NOMO-1 treated with DMSO at 0.1 percent for 48 hours (cell line): ENCODE results near the gene STIMATE.

Source experiments
- DNase-seq: peaks from one replicate; lab custom pipeline; 2025; ENCODE audit not compliant: unreplicated experiment; lab: John Stamatoyannopoulos, UW

Gene STIMATE

DNA sequence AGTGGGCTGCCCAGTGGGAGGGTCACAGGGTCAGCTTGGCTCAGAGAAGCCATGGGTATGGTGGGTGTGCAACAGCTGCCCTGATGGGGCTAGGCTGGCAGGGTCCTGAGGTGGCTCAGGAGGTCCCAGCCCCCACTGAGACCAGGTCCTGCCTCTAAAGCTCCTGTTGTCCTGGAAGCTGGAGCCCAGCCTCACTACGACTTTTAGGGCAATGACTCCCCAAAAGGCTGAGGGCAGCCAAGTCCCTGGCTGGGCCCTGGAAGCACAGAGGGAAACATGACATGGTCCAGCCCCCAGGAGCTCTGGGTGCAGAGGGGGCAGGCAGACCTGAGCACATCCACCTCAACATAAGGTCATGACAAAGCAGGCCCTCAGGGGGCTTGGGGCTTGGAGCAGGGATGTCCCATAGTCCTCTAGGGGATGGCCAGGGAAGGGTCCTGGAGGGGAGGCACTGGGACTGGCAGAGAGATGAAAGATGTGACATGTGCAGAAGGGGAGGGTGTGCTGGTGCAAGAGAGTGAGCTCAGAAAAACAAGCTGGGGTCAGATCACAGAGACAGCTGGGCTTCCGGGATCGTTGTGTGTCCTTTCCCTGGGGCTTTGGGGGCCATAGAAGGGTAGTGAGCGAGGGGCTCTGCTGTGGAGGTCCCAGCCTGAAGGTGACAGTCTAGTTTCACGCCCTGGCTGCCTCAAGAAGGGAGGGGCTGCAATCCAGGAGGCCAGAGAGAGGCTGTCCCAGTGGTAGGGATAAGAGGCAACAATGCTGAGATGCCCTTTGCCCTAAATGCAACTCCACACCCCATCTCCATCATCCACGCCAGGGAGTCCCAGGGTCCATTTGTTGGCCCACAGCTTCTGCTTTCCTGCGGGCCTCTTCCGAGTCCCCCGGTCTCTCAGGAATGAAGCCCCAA lies 103.4 kb downstream of the STIMATE start:
- DNase-seq: no peak

DNA sequence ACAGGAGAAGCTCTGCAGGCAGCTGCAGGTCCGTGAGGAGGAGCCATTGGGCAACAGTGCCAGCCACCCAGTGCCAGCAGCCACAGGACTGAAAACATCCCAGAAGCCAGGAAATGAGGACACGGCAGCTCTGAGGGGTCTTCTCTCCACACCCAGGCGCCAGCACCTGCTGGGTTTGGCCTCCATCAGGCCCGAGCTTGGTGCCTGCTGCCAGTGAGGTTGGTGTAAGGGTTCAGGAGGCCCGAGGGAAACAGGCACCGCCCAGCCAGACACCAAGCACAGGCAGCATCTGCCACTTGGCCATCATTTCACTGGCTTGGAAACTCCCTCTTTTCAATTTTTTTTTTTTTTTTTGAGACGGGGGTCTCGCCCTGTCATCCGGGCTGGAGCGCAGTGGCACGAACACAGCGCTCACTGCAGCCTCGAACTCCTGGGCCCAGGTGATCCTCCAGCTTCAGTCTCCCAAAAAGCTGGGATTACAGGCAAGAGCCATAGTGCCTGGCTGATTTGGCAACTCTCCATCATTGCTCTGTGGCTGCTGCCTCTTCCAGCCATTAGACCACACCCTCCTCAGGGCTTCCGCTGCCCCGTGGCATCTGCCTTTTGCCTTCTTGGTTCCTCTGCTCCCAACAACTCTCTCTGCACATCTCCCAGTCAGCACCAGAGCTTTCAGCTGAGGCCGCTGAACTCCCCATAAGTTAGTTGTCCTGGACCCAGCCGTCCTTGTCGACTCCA lies 104.2 kb downstream of the STIMATE start:
- no peak for DNase-seq

DNA sequence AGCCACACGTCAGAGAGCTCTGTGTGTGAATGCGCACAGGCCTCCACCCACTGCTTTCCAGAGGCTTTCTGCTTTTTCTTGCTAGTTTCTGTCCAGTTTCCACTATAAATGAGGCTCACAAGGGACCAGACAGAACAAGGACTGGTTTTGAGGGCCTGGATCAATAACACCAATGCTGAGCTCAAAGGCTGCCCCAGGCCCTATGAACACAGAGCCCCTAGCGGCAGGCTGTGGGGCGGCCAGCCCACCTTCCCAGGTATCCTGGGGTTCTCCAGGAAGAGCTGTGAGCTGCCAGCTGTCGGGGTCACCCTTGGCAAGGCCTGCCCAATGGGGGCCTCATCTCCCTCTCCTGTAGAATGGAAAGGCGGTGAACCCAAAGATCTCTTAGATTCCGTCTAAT lies 104.9 kb downstream of the STIMATE start:
- no peak for DNase-seq

DNA sequence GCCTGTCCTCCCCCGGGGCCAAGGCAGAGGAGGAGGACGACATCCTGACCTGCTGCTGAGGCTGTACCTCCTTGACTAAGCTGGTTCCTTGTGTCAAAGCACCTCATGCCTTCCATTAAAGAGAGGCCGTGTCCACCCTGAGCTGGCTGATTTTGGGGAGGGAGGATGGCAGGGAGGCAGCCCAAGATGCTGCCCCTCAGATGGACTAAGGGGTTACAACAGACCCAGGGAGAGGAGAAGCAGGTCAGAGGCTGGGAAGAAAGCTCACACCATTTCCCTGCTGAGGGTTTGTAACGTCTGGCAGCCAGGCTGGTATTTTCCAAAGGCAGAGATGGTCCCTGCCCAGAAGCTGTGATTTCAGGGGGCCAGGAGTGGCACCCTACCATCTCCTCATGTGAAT lies 105.4 kb downstream of the STIMATE start:
- DNase-seq: no peak

DNA sequence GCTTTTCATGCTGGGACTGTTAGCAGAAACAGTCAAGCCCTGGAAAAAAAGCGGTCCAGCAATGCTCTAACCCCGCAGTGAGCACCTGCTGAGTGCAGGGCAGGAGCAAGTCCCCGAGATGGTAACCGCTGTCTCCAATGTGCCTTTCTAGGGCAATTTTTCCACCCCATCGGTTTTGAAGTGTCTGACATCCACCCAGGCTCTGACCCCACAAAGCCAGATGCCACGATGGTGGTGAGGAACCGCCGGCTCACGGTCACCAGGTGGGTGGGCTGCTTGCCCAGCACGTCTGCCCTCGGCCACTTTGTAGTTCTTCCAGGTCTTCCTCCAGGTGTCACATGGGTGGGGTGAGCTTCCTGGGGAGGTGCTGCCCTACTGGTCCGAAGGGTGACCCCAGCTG lies 106.0 kb downstream of the STIMATE start:
- no peak for DNase-seq

DNA sequence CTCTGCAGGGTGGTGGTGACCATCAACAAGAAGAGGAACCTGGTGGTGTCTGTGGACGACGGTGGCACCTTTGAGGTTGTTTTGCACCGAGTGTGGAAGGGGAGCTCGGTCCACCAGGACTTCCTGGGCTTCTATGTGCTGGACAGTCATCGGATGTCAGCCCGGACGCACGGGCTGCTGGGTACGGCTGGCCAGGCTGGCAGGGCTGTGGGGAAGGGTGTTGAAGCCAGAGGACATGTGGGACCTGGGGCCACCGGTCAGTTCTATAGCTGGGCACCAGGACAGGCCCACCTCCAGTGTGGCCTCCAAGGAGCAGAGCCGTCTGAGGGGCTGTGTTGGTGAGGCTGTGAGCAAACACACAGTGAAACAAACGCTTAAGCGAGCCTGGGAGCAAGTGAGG lies 106.6 kb downstream of the STIMATE start:
- DNase-seq: no peak

DNA sequence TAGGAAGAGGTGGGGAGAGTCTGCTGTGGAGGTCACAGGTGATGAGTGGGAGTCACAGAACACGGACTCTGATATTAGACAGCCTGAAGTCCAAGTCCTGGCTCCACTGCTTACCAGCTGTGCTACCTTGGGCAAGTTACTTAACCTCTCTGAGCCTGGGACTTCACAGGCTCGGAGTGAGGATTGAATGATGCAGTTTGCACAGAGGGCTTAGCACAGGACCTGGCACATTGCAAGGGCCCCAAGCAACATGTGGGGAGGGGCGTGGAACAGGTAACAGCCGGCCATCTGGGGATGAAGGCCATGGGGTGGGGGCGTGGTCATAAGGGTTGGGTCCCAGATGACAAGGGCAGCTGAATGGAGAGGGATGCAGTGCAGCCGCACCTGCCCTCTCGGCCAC lies 107.0 kb downstream of the STIMATE start:
- no peak for DNase-seq

DNA sequence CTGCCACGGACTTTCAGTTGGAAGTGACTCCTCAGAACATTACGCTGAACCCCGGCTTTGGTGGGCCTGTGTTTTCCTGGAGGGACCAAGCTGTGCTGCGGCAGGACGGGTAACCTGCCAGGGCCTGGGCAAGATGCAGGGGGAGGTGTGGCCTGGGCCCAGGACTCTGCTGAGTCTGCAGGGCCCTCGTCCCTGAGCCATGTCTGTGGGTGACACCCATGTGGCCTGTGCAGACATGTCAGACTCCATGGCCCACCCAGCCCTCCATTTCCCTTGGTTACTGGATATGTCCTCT lies 107.7 kb downstream of the STIMATE start:
- DNase-seq: no peak

DNA sequence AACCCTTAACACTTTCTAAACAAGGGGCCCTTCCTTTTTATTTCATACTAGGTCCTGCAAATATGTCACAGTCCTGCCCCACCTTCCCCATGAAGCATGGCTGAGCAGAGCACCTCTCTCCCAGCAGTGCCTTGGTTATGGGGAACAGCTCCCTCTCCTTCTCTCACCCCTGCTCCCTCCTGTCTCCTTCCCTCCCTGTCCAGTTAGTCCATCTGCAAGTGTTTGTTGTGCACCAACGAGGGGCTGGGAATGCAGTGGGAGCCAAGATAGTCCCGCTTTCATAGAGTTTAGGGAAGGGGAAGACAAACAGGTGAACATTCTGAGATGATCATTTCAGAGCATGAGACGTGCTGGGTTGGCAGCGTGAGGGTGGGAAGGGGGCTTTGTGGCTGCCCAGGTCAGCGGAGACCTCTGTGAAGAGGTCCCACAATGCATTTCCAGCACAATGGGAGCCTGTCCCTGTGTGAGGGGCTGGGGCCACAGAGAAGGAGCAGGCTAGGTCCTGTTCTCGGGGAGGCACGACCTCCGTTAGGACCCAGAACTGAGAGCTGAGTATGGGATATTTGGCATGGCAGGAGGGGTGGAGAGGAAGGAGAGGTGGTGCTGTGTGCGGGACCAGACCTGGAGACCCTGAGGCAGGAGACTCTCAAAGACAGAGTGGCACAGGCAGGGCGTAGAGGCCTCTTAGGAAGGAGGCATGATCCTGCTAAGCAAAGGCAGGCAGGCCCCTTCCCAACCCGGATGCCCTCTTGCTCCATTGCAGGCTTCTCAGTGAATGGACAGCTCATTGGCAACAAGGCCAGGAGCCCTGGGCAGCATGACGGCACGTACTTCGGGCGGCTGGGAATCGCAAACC lies 108.2 kb downstream of the STIMATE start:
- DNase-seq: no peak

DNA sequence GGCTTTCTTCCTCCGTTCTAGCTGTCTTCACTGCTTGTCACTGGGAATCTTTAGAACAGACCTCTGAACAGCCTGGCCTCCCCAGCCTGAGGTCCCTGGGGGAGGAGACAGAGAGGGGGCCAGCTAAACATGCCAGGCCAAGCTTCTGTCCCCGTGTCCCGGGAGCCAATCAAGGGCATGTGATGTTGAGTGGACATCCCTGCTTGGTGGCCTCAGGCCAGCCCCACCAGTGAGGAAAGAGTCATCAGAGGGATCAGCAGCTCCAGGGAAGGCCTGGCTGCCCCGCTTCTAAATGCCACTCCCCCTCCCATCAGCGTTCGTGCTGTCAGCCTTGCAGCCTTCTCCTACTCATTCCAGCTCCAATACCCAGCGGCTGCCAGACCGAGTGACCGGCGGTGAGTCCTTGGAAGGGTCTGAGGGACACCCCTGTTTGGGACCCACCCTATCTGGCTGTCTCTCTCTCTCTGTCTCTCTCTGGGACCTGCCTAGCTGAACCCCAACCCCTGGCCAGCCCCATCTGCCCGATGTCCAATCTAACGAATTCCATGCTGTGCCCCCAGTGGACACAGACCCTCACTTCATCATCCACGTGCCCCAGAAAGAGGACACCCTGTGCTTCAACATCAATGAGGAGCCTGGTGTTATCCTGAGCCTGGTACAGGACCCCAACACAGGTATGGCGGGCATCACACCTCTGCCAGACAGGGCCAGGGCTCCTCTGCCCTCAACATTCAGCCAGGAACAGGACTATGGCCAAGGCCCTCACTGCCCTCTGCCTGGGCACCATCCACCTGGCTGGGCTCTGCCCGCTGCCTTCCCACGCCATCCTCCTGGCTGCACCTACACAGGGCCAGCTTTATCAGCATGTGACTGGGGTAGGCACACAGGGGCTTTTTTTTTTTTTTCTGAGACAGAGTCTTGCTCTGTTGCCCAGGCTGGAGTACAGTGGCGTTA lies 109.4 kb downstream of the STIMATE start:
- no peak for DNase-seq

DNA sequence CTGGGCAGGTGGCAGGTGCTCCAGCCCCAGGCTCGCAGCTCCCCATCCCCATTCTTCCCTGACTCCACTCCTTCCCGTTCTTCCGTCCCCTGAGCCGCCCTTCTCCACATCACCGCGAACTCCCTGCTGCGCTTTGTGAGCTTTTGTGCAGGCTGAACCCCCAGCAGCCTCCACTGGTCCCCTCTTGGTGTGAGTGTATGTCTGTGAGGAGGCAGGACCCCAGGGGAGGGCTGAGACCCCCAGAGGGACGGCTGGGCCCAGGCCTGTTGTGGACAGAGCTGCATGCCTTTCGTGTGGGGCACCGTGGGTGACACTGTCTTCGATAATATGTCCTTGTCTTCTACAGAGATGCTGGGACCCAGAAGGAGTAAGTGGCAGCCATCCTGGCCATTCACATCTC lies 110.1 kb downstream of the STIMATE start:
- no peak for DNase-seq
